Measurements from ENCODE around the gene WFS1. TPM values are rescaled to one million over a fixed set of nuclear protein-coding genes. Genes with fewer than 3 reads are reported as not detected.

Gene WFS1
- polyA plus RNA-seq, 3 donors, result 10.7 to 34.5 (median 16.3) TPM

GRCh38 chr4:6232836-6233785 is 36.5 kb upstream of the WFS1 start:
- WGBS, 3 donors, result 77 to 85% (median 84%) methylated on average over 30 of the region's 30 CpGs

DNA sequence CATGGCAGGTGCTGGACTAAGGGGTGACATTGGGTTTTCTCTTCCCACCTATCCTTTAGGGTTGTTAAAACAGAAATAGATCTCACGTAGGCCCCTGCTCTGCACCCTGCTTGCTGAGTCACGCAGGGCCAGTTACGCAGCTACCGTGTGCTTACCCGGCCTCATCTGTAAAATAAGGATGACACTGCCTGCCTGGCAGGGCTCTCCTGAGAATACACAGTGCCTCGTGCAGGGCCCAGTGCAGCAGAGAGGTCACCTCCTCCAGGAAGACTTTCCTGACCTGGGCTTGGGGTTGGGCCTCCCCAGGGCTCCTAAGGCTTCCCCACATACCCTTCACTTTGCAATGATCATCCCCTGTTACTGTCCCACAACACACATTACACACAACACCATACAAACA is 35.7 kb upstream of the WFS1 start:
- 73 to 87% (median 80%) methylated on average over 6 of the region's 6 CpGs for WGBS, 3 donors
- no peak overlapping the region for H3K27ac ChIP-seq (ENCODE audit: low read depth, low read length)

More at GRCh38 chr4:6232836-6233785, 36.5 kb upstream of the WFS1 start:
- H3K27ac ChIP-seq (ENCODE audit: low read depth, low read length), result no peak overlapping the region

DNA sequence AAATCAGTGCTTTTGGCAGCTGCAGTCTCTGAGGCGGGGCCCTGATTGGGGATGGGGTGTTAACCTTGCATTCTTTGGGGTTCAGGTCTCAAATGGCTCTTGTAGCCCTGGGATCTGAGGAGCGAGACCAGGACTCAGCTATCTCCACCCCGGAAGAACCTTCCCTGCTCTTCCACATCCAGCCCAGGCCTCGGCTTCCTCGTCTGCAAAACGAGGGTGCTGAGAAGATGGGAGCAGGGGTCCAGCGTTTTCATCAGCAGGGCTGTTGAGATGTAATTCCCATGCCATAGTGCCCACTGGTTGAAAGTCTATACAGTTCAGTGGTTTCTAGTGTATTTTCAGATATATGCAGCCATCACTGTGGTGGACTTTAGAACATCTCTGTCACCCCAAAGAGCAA is 34.6 kb upstream of the WFS1 start:
- 61 to 82% (median 82%) methylated on average over 7 of the region's 7 CpGs for WGBS, 3 donors
- H3K27ac ChIP-seq (ENCODE audit: low read depth, low read length), result no peak overlapping the region

- H3K27ac ChIP-seq (ENCODE audit: low read depth, low read length), result no peak overlapping the region
- WGBS, 3 donors, result 52 to 60% (median 52%) methylated on average over 17 of the region's 17 CpGs
These were observed 33.6 kb upstream of the WFS1 start for GRCh38 chr4:6235901-6236640.

DNA sequence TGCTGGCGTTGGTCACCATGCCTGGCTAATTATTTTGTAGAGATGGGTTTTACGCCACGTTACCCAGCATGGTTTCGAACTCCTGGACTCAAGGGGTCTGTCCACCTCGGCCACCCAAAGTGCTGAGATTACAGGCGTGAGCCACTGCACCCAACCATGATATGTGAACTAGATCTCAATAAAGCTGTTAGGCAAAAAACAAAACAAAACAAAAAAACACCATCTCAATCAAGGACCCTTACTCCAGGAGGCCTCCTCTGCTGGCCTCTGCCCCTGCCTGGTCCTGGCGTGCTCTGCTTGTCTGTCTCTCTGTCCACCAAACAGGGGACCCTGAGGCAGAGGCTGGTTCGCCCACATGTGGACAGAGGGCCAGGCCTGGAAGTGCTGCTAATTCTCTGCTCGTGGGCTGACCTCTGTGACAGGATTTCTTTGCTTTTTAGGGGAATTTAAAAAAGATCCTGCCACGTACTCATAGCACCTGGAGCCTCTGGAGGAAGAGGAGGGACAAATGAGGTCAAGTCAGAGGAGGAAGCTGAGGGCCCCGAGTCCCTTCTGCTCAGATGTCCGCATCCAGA is 32.7 kb upstream of the WFS1 start:
- no peak overlapping the region for H3K27ac ChIP-seq (ENCODE audit: low read depth, low read length)
- WGBS, 3 donors, result 62 to 76% (median 72%) methylated on average over 12 of the region's 12 CpGs

DNA sequence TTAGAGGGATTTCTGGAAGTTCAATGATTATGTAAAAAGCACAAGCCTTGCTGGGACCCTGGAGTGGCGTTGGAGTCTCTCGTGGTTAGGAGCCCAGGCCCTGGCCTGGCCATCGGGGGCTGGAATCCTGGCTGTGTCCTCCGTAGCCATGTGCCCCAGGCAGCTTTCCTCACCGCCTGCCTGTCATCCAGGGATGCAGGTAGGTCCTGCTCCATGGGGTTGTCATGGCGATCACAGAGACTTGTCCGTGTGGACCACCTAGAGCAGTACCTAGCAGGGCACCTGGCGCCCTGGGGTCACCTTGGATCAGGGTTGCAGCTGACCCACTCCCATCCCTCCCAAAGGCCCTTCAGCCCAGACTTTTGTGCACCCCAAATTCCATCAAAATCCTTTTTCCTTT is 30.2 kb upstream of the WFS1 start:
- H3K27ac ChIP-seq (ENCODE audit: low read depth, low read length), result no peak overlapping the region
- WGBS, 3 donors, result 65 to 80% (median 76%) methylated on average over 8 of the region's 8 CpGs

GRCh38 chr4:6239968-6240367 is 29.7 kb upstream of the WFS1 start:
- 64 to 86% (median 82%) methylated on average over 11 of the region's 11 CpGs for WGBS, 3 donors
- no peak overlapping the region for H3K27ac ChIP-seq (ENCODE audit: low read depth, low read length)

DNA sequence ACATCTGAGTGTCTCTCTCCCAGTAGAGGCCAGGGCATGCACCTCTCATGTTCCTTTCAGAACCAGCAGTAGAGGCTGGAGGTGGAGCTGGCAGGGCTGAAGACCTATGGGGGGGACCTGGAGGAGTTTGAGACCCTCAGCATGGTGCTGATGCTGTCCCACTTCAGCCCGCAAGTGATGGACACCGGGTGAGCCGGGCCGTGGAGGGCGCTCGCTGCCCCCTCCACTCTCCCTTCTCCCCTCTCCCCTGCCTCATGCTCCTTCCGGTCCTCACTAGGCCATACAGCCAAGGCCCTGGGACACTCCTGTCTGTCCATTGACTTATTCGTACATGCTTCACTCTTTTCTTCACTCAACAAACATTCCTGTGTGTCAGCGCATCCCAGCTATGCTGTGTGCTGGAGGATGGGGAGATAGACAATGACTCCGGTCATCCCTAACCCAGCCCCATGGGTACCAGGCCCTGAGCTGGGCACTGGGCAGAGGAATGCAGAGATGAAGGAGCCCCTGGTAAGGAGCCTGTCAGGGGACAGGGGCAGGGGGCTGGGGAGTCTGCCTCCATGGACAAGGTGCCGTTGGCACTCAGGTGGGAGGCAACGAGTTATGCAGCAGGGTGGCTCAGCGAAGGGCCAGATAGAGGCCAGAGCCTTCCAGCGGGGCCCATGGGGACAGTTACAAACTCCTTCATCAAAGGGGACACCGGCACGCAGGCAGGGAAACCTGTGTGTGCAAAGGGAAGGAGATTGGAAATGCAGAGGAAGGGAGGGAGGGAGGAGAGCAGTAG is 28.4 kb upstream of the WFS1 start:
- 75 to 86% (median 86%) methylated on average over 13 to 16 of the region's 16 CpGs for WGBS, 3 donors
- H3K27ac ChIP-seq (ENCODE audit: low read depth, low read length), result no peak overlapping the region

DNA sequence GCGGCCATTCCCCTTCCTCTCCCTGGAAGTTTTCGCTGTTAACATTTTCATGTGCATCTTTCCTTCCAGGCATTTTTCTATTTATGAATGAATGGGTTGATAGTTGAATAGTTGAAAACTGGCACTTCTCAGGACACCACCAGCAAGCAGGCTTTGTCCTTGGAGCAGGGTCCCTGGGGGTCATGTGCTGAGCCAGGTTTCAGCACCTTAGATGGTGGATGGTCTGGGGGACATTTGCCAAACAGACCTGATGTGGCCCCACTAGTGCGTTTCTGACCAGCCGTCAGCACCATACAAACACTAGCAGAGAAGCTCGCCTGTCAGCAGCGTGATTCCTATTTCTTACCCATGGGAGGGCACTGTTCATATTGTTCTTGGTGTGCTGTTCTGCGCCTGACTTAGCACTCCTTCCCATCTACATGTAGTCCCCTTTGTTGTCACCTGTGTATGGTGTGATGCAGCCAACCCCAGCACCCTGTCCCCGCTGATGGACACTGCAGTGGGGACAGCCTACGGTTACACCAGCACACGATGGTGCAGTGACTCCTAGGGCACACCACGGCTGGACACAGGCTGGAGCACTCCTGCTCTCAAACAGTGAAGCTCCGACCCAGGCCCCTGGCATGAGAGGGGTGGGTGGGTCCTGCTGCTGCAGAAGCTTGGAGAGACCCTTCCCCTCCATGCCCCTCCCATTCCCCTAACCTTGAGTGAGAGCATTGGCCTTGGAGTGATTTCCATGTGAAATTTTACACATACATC is 27.2 kb upstream of the WFS1 start:
- no peak overlapping the region for H3K27ac ChIP-seq (ENCODE audit: low read depth, low read length)
- 71 to 85% (median 84%) methylated on average over 12 of the region's 12 CpGs for WGBS, 3 donors

DNA sequence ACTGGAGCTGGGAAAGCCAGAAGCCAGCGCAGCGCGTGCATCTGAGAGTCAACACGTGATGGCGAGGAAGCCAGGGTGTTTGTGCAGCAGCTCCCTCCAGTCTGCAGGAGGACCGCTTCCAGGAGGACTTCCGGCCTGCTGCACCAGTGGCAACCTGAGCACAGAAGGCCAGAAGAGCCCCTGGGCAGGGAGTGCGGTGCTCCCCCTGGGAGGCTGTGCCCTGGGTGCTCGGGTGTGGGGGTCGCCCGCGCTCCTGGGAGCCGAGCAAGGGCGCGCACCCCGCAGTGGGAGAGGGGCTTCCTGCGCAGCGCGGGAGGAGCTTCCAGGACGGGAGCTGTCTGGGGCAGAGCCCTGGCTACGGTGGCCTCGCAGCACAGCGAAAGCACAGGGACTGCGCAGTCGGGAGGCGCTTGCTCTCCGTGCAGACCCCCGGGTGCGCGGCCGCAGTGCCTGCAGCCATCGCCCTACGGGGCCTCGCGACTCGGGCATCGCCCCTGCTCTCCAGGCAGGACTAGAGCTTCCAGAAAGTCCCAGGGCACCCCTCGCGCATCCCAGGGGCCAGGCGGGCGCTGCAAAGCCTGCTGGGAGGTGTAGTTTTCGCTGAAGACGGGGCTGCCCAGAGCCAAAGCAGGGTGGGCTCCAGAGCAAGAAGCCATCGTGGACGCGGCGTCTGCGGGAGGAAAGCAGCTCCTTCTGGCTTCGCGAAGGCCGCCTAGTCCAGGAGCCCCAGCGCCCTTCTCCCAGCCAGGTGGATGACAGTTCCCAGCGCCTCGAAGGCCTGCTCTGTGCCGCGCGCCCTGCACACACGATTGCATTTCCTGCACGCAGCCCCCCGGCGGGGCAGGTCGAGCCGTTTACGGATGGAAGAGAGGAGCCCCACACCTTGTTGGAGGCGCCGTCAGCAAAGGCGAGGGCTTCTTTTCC is 24.1 kb upstream of the WFS1 start:
- 8 to 12% (median 11%) methylated on average over 66 to 67 of the region's 67 CpGs for WGBS, 3 donors
- no peak overlapping the region for H3K27ac ChIP-seq (ENCODE audit: low read depth, low read length)

- WGBS, 3 donors, result 43 to 52% (median 47%) methylated on average over 9 of the region's 9 CpGs
- no peak overlapping the region for H3K27ac ChIP-seq (ENCODE audit: low read depth, low read length)
These were observed 23.4 kb upstream of the WFS1 start for GRCh38 chr4:6246170-6246634.

DNA sequence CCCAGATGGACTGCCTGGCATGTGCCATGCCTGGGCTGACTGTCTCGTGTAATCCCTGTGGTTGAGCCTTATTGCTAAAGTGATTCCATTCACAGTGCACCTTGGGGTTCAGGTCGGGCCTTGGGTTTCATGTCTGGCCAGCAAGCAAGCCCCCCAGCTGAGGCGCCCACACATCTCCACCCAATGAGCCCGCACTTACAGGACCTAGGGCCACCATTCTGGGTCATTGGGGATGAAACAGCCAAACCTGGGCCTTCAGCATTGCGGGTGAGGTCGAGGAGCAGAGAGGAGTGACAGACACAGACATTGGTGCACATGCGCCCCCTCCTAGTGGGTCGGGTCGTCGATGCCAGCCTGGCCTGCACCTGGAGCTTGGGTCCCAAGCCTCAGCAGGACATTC is 21.3 kb upstream of the WFS1 start:
- H3K27ac ChIP-seq (ENCODE audit: low read depth, low read length), result no peak overlapping the region
- WGBS, 3 donors, result 56 to 79% (median 65%) methylated on average over 10 of the region's 10 CpGs

GRCh38 chr4:6250235-6250983 is 19.2 kb upstream of the WFS1 start:
- WGBS, 3 donors, result 15 to 21% (median 17%) methylated on average over 15 of the region's 15 CpGs

GRCh38 chr4:6250984-6251295 is 18.7 kb upstream of the WFS1 start:
- WGBS, 3 donors, result 0% methylated on average over 1 of the region's 1 CpG

More at GRCh38 chr4:6250235-6250983, 19.2 kb upstream of the WFS1 start:
- no peak overlapping the region for H3K27ac ChIP-seq (ENCODE audit: low read depth, low read length)

DNA sequence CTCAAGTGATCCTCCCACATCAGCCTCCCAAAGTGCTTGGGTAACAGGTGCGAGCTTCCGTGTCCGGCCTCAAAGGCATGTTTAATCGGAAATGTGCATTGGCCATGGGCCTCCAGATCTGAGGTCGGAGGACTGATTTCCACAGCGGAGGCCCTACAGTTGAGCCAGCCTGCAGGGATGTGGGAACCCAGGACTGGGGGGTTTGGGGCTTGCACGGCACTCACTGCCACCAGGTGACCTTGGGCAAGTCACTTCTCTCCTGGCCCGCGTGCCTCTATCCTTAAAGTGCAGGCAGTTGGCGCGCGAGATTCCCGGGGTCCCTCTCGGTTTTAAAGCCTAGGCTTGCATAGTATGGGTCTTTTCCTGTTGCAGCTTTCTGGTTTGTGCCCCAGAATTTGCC is 18.3 kb upstream of the WFS1 start:
- H3K27ac ChIP-seq (ENCODE audit: low read depth, low read length), result no peak overlapping the region
- WGBS, 3 donors, result 85 to 95% (median 94%) methylated on average over 14 of the region's 14 CpGs

More at GRCh38 chr4:6250984-6251295, 18.7 kb upstream of the WFS1 start:
- H3K27ac ChIP-seq (ENCODE audit: low read depth, low read length), result no peak overlapping the region

GRCh38 chr4:6252051-6252450 is 17.6 kb upstream of the WFS1 start:
- WGBS, 3 donors, result 74 to 86% (median 78%) methylated on average over 8 of the region's 8 CpGs

More at GRCh38 chr4:6252051-6252450, 17.6 kb upstream of the WFS1 start:
- no peak overlapping the region for H3K27ac ChIP-seq (ENCODE audit: low read depth, low read length)
